IMR-90 (cell line): Measurements from ENCODE around the gene IP6K3. TPM values are rescaled to one million over a fixed set of nuclear protein-coding genes. Genes with fewer than 3 reads are reported as not detected.

Experiments
- ATAC-seq: fragments of 200-7000 bp; cut with Tn5 transposase; 2 replicates; pipeline ENCODE4 v1.9.1; 2020; ENCODE audit warnings: low read depth, mild to moderate bottlenecking, moderate library complexity
- BruUV-seq: library from RNA; stranded (reverse); fragments of 400-500 nt; replicated peaks from 2 replicates; lab custom pipeline; 2021; lab: Mats Ljungman, UMichigan
- CTCF ChIA-PET: fragments of 300-600 bp; formaldehyde crosslinking; extraction: SDS; loops from one replicate; lab custom pipeline; 2021; ENCODE audit warnings: antibody characterized with exemption; lab: Yijun Ruan, JAX
- POLR2A ChIA-PET: fragments of 300-600 bp; sonication (Branson Sonifier 250); formaldehyde crosslinking; loops from one replicate; lab custom pipeline; 2022; ENCODE audit warnings: antibody characterized with exemption; ENCODE audit not compliant: unreplicated experiment; lab: Charles Lee
- DNase-seq: peaks from one replicate; pipeline ENCODE4 v3.0.0; 2013
- H2AFZ ChIP-seq: replicated peaks from 2 replicates; pipeline ENCODE3; 2013; ENCODE audit warnings: low read length, mild to moderate bottlenecking; ENCODE audit not compliant: poor library complexity
- H2AK5ac ChIP-seq: 2 replicates; pipeline ENCODE4 v1.6.1; 2013; ENCODE audit warnings: low read depth, low read length, inconsistent platforms
- H2AK9ac ChIP-seq: replicated peaks from 2 replicates; pipeline ENCODE3; 2013; ENCODE audit warnings: mild to moderate bottlenecking, low read depth, low read length, moderate library complexity; ENCODE audit not compliant: poor library complexity
- H2BK120ac ChIP-seq: 2 replicates; pipeline ENCODE4 v1.6.1; 2013; ENCODE audit warnings: low read depth, low read length, inconsistent platforms
- H2BK15ac ChIP-seq: 3 replicates; pipeline ENCODE4 v1.6.1; 2013; ENCODE audit warnings: low read depth, low read length, inconsistent platforms
- H2BK20ac ChIP-seq: 2 replicates; pipeline ENCODE4 v1.6.1; 2013; ENCODE audit warnings: low read depth, mild to moderate bottlenecking, inconsistent platforms, low read length, moderate library complexity
- H2BK5ac ChIP-seq: 2 replicates; pipeline ENCODE4 v1.6.1; 2013; ENCODE audit warnings: mild to moderate bottlenecking, low read depth, low read length, inconsistent platforms; ENCODE audit not compliant: poor library complexity, severe bottlenecking
- H3K14ac ChIP-seq: replicated peaks from 2 replicates; pipeline ENCODE4 v1.6.1; 2013; ENCODE audit warnings: low read depth, low read length, inconsistent platforms
- H3K18ac ChIP-seq: 2 replicates; pipeline ENCODE4 v1.6.1; 2013; ENCODE audit warnings: low read depth, low read length, control low read depth
- H3K23ac ChIP-seq: 2 replicates; pipeline ENCODE4 v1.6.1; 2013; ENCODE audit warnings: low read depth, low read length, inconsistent platforms
- H3K27ac ChIP-seq: 2 replicates; pipeline ENCODE4 v1.5.1; 2013; ENCODE audit warnings: mild to moderate bottlenecking, control low read depth, low read length; ENCODE audit not compliant: insufficient read depth
- H3K27me3 ChIP-seq: 2 replicates; pipeline ENCODE4 v1.6.1; 2013; ENCODE audit warnings: low read length; ENCODE audit not compliant: control insufficient read depth, insufficient read depth
- H3K36me3 ChIP-seq: 2 replicates; pipeline ENCODE4 v1.6.1; 2013; ENCODE audit warnings: low read length, mixed read lengths; ENCODE audit not compliant: control insufficient read depth, insufficient read depth
- H3K4ac ChIP-seq: 2 replicates; pipeline ENCODE4 v1.6.1; 2013; ENCODE audit warnings: low read depth, low read length, inconsistent platforms
- H3K4me1 ChIP-seq: 2 replicates; pipeline ENCODE4 v1.6.1; 2013; ENCODE audit warnings: low read length, mixed read lengths; ENCODE audit not compliant: control insufficient read depth, insufficient read depth
- H3K4me2 ChIP-seq: 2 replicates; pipeline ENCODE4 v1.6.1; 2013; ENCODE audit warnings: low read depth, mild to moderate bottlenecking, control low read depth, low read length, moderate library complexity
- H3K4me3 ChIP-seq: 2 replicates; pipeline ENCODE4 v1.5.1; 2013; ENCODE audit warnings: low read depth, mild to moderate bottlenecking, control low read depth, low read length, moderate library complexity; ENCODE audit not compliant: insufficient read depth
- H3K56ac ChIP-seq: 2 replicates; pipeline ENCODE4 v1.6.1; 2013; ENCODE audit warnings: low read length, inconsistent platforms; ENCODE audit not compliant: insufficient read depth; ENCODE audit errors: extremely low read depth
- H3K79me1 ChIP-seq, 2 experiments: 2 replicates each; pipeline ENCODE4 v1.6.1; 2013; ENCODE audit warnings: low read length in 2 of 2, inconsistent platforms in 1 of 2, low read depth in 1 of 2
- H3K9ac ChIP-seq: 2 replicates; pipeline ENCODE4 v1.6.1; 2013; ENCODE audit warnings: low read depth, low read length, control low read depth
- H3K9me1 ChIP-seq: 2 replicates; pipeline ENCODE4 v1.6.1; 2013; ENCODE audit warnings: low read length, inconsistent platforms; ENCODE audit not compliant: insufficient read depth
- H3K9me3 ChIP-seq: 2 replicates; pipeline ENCODE4 v1.6.1; 2013; ENCODE audit warnings: low read length; ENCODE audit not compliant: control insufficient read depth, insufficient read depth
- H4K20me1 ChIP-seq: 2 replicates; pipeline ENCODE4 v1.6.1; 2013; ENCODE audit warnings: low read length, inconsistent platforms; ENCODE audit not compliant: insufficient read depth
- H4K5ac ChIP-seq: 2 replicates; pipeline ENCODE4 v1.6.1; 2013; ENCODE audit warnings: mild to moderate bottlenecking, low read depth, low read length, control low read depth
- H4K8ac ChIP-seq, 2 experiments: 2 replicates each; pipeline ENCODE4 v1.6.1; 2013; ENCODE audit warnings: low read depth in 2 of 2, low read length in 2 of 2, control low read depth in 1 of 2, inconsistent platforms in 1 of 2
- H4K91ac ChIP-seq: 2 replicates; pipeline ENCODE4 v1.6.1; 2013; ENCODE audit warnings: low read depth, low read length, inconsistent platforms; ENCODE audit not compliant: insufficient read depth
- CEBPB ChIP-seq: IDR thresholded peaks from 2 replicates; pipeline ENCODE4 v1.6.1; 2012; ENCODE audit warnings: low read depth, low read length, improper control_type of control experiment
- CTCF ChIP-seq: conservative IDR thresholded peaks from 2 replicates; pipeline ENCODE4 v1.5.1; 2012; ENCODE audit warnings: mild to moderate bottlenecking, low read depth, low read length, improper control_type of control experiment
- FOS ChIP-seq: fragments of 150-350 bp; IDR thresholded peaks from 2 replicates; pipeline ENCODE4 v1.6.1; 2016; ENCODE audit warnings: low read depth, low read length
- MAFK ChIP-seq: IDR thresholded peaks from 2 replicates; pipeline ENCODE4 v1.6.1; 2012; ENCODE audit warnings: low read depth, low read length, improper control_type of control experiment
- RAD21 ChIP-seq: IDR thresholded peaks from 2 replicates; pipeline ENCODE4 v1.6.1; 2012; ENCODE audit warnings: low read length, improper control_type of control experiment
- RCOR1 ChIP-seq: IDR thresholded peaks from 2 replicates; pipeline ENCODE4 v1.6.1; 2012; ENCODE audit warnings: mild to moderate bottlenecking, low read length, improper control_type of control experiment; ENCODE audit not compliant: insufficient replicate concordance
- WGBS, 2 experiments: methylation state at CpG; one replicate each; pipeline versions ENCODE4 v1.1.5 to v1.1.7; 2013; ENCODE audit warnings: missing lambda C conversion rate in 2 of 2; ENCODE audit not compliant: insufficient read length in 1 of 2; ENCODE audit errors: extremely low coverage in 2 of 2; 5-methylcytosine and 5-hydroxymethylcytosine counted together
- dilution Hi-C: fragments of 300-500 bp; cut with HindIII; formaldehyde crosslinking; loops from one replicate; pipeline ENCODE4 v1.14.3; 2018; ENCODE audit warnings: low sequenced_read_pairs; ENCODE audit not compliant: unreplicated experiment
- in situ Hi-C: fragments of 300-500 bp; cut with MboI; formaldehyde crosslinking; loops from 3 replicates; pipeline ENCODE4 v1.14.3; 2019; ENCODE audit warnings: low sequenced_read_pairs, inconsistent platforms, mixed read lengths
- intact Hi-C: fragments of 100-400 bp; cut with micrococcal nuclease; formaldehyde crosslinking; loops from 2 replicates; pipeline ENCODE4 v1.10.0; 2022
- polyA plus RNA-seq, 3 experiments: library from polyadenylated mRNA; depleted of rRNA; stranded (reverse); fragments of >200 nt; gene quantifications; 2 replicates each; pipeline ENCODE4 v1.2.3, GENCODE V29; 2012; ENCODE audit warnings: low replicate concordance in 1 of 3
- total RNA-seq: library from RNA; depleted of rRNA; stranded (reverse); fragments of >200 nt; gene quantifications from 2 replicates; pipeline ENCODE4 v1.2.3, GENCODE V29; 2012
- TF ChIP-seq, protein P1 (sequence below): fragments of 150-350 bp; IDR thresholded peaks from 2 replicates; pipeline ENCODE4 v1.6.1; 2016; ENCODE audit warnings: low read depth, mild to moderate bottlenecking, low read length, moderate library complexity, borderline replicate concordance
- TF ChIP-seq, protein P2 (sequence below): fragments of 150-350 bp; IDR thresholded peaks from 2 replicates; pipeline ENCODE4 v1.6.1; 2017; ENCODE audit warnings: mild to moderate bottlenecking, antibody characterized with exemption, low read length, low read depth

Gene IP6K3
- total and polyA plus RNA-seq, 2 of the 4 experiments (the other 2 are of a cell fraction), result 0.18 to 0.51 TPM

GRCh38 chr6:33785778-33786177 is 39.1 kb upstream of the IP6K3 start:
- peak; percentile 50 for DNase-seq
- Histone ChIP-seq H3K9me1 (peaks cover 28% of the 10 kb centered on the region), H3K56ac (no peak overlapping the region), H3K4me2 (no peak overlapping the region), H2BK120ac (no peak overlapping the region), H3K18ac (no peak overlapping the region), H3K23ac (no peak overlapping the region), H2AK9ac (no peak overlapping the region), H2BK20ac (no peak overlapping the region), H4K5ac (no peak overlapping the region), H4K20me1 (peaks cover 30% of the 10 kb centered on the region), H3K4me3 (no peak overlapping the region), H3K9me3 (no peaks in the 10 kb centered on the region), H3K79me1 (peaks cover 53 to 80% of the 10 kb centered on the region in 2 experiments), H3K9ac (no peak overlapping the region), H3K4me1 (peaks cover 27% of the 10 kb centered on the region), H4K8ac (no peak overlapping the region), H2AFZ (no peak overlapping the region), H3K14ac (no peak overlapping the region), H3K27ac (no peak overlapping the region), H2BK5ac (no peak overlapping the region), H3K36me3 (peaks cover 36% of the 10 kb centered on the region), H3K27me3 (no peaks in the 10 kb centered on the region), H4K91ac (no peak overlapping the region), H3K4ac (no peak overlapping the region), H2BK15ac (no peak overlapping the region), H2AK5ac (no peak overlapping the region)
- ATAC-seq, result no peak
- in situ Hi-C loops (no loop called here), intact Hi-C loops (loop anchor here (5.0 kb wide), 1 partner anchor 242 kb away; no protein-coding TSS in a partner anchor), dilution Hi-C loops (no loop called here)
- WGBS, 2 experiments, result no CpG with 5 or more reads among the region's 3 CpGs
- no peak for TF ChIP-seq CEBPB
- TF ChIP-seq MAFK, result no peak
- TF ChIP-seq RAD21, result no peak
- TF ChIP-seq, protein P1, sequence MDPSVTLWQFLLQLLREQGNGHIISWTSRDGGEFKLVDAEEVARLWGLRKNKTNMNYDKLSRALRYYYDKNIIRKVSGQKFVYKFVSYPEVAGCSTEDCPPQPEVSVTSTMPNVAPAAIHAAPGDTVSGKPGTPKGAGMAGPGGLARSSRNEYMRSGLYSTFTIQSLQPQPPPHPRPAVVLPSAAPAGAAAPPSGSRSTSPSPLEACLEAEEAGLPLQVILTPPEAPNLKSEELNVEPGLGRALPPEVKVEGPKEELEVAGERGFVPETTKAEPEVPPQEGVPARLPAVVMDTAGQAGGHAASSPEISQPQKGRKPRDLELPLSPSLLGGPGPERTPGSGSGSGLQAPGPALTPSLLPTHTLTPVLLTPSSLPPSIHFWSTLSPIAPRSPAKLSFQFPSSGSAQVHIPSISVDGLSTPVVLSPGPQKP, result no peak
- TF ChIP-seq FOS, result peak; percentile 23; the same call in 1 of the 2 replicates
- no peak for TF ChIP-seq CTCF
- TF ChIP-seq, protein P2, sequence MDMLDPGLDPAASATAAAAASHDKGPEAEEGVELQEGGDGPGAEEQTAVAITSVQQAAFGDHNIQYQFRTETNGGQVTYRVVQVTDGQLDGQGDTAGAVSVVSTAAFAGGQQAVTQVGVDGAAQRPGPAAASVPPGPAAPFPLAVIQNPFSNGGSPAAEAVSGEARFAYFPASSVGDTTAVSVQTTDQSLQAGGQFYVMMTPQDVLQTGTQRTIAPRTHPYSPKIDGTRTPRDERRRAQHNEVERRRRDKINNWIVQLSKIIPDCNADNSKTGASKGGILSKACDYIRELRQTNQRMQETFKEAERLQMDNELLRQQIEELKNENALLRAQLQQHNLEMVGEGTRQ, result no peak
- no peak for TF ChIP-seq RCOR1
- BruUV-seq, result no TSS peak
- POLR2A ChIA-PET, result no interaction called here
- CTCF ChIA-PET, result no interaction called here
